Left lobe of liver (tissue), 2 donors: ENCODE data around the gene MTHFR. TPM values are rescaled to one million over a fixed set of nuclear protein-coding genes. Genes with fewer than 3 reads are reported as not detected.

Experiments
- ATAC-seq: fragments of 200-7000 bp; cut with Tn5 transposase; one replicate; pipeline ENCODE4 v1.9.1; 2020; ENCODE audit warnings: mild to moderate bottlenecking, moderate library complexity
- DNase-seq: peaks from one replicate; pipeline ENCODE4 v3.0.0-alpha.2; 2020; ENCODE audit warnings: low spot score
- total RNA-seq: library from RNA; stranded (reverse); gene quantifications from one replicate; pipeline ENCODE4 v1.2.1, GENCODE V29; 2021
- donor health status: DM: no; HTN: no; CAD: no; lungs with moderate emphysema.
- donor health status: DM: no; HTN: yes; CAD: no.

Gene MTHFR
- total RNA-seq, 1 donor from 2014 or later = 14.9 TPM

- DNase-seq = no peak
- no peak for ATAC-seq
Measured at GRCh38 chr1:11799099-11799498, 6.7 kb downstream of the MTHFR start.

GRCh38 chr1:11797525-11798216, 8.1 kb downstream of the MTHFR start:
- peak; percentile 46 for ATAC-seq
- DNase-seq = peak; percentile 51

GRCh38 chr1:11796036-11796828, 9.5 kb downstream of the MTHFR start:
- ATAC-seq = no peak
- no peak for DNase-seq

DNA sequence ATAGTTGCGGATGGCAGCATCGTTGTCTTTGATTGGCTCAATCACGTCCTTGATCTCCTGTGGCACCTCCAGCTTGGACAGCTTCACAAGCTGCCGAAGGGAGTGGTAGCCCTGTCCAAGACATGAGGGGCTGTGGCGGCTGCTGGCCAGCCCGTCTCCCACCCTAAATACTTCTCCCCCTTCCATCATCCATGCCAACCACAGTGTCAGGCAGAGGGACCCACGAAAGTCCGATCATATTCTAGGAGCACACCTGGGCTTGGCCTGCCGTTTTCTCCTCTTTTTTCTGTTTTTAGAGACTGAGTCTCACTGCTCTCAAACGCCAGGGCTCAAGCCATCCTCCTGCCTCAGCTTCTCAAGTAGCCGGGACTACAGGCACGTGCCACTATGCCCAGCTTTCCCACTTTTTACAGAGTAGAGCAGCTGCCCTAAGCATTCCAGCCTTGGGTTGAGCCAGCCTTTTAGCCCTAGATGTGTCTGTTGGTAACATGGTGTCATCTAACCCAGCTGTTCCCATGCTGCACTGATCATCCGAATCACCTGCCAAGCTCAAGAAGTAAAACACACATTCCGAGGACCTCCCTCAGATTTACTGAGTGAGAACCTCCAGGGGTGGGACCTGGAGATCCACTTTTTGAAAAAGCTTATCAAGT, 10.4 kb downstream of the MTHFR start:
- ATAC-seq = no peak
- DNase-seq = no peak

- no peak for ATAC-seq
- DNase-seq = no peak
Measured at GRCh38 chr1:11794446-11795237, 11.1 kb downstream of the MTHFR start.

DNA sequence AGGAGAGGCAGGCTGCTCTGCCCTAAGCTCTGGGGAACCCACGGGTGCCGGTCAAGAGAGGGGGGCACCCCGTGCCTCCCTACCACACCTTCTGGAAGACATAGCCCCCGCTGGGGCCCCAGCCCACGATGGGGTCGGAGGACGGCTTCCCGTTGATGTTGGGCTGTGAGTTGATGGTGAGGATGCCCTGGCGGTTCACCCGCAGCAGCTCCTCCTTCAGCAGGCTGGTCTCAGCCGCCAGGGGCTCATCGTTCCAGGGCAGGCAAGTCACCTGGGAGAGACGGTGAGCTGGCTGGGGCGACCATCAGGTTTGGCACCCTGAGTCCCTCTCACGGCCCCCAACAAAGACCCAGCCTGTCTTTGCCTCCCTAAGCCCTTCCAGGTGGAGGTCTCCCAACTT, 11.9 kb downstream of the MTHFR start:
- ATAC-seq = no peak
- no peak for DNase-seq

GRCh38 chr1:11792106-11792505, 13.7 kb downstream of the MTHFR start:
- no peak for DNase-seq
- no peak for ATAC-seq

DNA sequence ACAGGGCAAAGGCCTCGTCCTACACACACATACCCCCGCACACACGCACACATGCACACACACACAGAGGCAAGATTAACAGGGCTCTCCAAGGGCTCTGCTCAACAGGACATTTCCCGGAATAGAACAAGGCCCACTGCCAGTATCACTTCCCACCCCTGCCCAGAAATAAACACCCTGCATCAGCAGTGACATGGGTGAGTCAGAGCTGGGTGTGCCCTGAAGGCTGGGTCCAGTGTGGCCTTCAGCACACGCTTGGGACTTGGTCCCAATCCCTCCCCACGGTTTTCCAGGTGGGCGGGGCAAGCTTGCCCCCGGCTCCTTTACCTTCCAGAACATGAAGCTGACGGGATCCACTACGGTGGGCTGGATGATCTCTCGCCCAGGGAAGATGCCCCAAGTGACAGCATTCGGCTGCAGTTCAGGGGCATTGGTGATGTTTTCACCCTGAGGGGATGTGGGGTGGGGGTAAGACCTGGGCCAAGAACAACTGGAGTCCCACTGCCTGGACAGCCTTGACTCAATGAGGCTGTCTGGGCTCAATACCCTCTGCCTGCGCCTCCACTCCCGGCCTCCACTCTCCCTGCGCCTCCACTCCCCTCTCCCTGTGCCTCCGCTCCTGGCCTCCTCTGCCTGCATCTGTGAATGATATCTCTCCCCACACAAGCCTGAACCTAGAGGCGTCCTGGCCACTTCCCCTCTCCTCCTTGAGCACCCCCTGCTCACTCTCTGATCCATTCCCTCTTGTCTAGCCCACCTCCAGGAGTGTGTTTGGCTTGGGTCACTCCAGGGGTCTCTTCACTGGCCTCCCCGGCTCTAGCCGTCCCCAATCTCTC, 14.7 kb downstream of the MTHFR start:
- DNase-seq (peak; percentile 68), ATAC-seq (peak; percentile 78)

DNA sequence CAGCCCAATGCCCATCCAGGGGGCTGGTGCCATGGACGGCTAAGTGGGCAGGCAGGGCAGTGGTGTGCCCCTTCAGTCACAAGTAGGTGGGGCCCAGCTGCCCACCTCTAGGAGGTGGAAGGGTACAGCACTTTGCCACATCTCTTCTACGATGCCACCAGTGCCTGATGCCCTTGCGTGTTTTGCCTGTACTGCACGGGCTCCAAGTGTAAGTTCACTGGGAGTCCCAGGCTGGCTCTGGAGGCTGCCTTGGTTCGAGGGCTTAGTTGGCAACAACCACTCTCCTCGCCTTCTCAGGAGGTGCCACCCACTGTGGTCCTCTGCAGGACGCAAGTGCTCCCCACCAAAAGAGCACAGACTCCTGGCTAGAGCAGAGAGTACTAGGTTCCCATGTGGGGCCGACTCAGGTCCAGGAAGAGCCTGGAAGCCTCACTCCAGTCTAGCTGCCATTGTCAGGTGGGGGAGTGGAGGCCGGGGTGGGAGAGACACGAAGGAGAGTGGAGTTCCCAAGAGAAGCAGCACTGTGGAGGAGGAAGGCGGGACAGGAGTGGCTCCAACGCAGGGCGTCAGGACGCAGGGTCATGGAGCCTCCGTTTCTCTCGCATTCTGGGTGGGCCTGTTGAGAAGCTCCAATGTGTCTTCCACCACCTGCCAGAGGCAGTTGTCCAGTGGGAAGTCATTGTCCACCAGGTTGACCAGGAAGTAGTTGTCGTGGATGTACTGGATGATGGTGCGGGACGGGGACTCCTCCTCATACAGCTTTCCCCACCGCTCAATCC, 15.5 kb downstream of the MTHFR start:
- no peak for ATAC-seq
- no peak for DNase-seq

DNA sequence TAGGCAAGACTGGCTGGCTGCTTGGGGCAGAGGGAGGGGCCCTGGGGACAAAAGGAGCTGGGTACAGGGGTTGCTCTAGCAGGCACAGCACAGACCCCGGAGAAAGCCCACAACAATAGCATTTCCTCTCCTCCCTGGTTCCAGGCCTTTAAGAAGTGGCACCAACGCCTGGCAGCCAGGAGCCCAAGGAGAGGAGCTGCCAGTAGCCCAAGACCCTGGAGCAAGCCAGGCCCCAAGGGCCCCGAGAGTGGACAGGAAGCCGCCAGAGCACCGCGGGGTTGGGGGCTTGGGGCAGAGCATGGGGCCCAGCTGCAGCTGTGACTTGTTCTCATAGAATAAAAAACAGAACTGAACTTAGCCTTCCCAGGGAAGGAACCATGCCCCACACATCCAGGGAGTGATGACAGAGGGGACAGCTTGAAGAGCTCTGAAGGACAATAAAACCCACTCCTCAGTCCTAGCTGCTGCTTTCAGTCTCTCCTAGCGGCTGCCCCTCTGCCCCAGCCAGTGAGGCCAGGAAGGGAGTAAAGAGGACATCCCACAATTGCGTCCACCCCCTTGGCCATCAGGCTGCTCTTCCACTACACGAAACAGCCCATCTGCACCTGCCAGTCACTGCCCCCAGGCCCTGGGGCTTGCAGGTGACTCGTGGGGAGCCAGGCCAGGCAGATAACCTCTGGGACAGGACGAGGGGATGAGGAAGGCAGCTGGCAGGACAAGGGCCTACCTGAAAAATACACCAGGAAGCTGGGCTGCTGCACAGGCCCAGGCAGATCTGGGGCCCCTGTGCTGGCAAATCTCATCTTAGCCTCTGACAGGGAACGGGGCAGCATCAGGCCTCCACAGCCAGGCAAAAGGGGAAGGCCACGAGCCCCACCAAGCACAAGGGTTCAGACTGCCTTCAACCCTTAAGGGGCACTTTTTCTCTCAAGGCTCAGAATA, 16.4 kb downstream of the MTHFR start:
- DNase-seq (no peak), ATAC-seq (no peak)

DNA sequence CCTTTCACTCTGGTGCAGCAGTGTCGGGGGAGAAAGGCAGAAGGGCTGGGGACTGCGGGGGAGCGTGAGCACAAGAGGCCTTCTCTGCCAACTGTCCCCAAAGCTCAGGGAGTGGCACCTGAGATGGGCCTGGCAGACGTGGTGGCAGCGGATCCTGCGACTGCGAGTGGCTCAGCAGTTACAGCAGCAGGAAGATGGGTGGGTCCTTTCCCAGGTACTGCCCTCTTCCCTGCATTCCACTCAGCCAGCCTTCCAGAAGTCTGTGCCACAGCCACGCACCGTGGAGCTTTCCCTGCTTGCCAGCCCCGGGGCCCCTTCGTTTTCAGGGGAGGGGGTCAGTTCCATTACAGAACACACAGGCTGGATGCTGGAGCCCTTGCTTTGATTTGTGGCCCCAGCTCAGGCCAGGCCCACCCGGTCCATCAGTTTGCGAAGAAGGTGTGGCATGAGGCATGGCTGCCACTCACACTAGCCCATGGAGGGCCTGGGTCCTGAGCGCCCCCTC, 17.2 kb downstream of the MTHFR start:
- DNase-seq (no peak), ATAC-seq (no peak)

DNA sequence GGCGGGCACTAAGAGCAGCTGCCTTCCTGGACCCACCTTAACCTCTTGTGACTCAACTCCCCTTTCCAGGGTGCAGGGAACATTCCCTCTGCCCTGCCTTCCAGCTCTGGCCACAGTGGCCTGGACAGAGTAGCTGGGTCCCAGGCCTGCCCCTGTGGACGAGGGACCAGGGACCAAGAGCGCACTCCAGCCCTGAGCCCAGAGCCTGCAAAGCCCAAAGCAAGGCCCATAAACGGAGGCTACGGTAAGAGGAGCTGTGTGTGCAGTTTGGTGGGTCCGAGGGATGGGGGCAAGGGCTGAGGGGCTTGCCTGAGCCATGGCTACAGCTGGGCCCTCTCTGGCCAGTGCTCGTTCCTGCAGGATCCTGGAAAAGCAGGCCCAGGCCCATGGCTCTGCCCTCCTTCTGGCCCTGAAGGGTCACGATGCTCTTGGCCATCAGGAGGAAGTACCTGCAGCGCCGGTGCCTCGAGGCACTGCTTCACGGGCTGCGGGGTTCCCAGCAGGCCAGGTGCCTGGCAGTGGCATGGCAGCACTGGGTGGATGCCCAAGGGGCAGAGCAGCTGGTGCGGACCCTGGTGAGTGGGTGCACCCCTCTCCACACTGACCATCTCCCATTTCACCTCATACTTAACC, 17.8 kb downstream of the MTHFR start:
- ATAC-seq (no peak), DNase-seq (no peak)

DNA sequence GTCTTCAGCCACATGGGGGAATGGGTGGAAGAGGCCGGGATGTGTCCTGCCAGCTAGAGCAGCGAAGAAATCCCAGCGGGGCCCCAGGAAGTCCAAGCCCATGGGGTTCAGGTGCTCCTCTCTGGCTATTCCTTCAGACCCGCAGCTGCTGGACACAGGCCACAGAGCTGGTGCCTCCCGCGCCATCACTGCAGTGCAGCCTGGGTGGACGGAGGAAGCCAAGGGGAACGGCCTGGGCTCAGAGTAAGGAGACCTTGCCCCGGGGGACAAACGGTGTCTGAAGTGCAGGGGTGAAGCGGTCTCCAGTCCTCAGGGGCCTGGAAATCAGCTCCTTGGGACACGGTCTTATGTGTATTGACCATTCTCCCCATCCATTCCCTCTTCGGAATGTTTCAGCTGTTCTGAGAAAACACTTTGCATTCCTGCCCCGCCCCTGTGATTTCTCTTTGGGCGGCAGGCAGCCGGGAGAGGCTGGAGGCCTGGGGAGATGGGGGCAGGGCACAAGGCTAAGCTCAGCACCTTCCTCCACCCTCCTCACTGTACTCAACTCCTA, 18.4 kb downstream of the MTHFR start:
- DNase-seq = no peak
- peak; percentile 7 for ATAC-seq

GRCh38 chr1:11786168-11786567, 19.6 kb downstream of the MTHFR start:
- DNase-seq (no peak), ATAC-seq (no peak)

DNA sequence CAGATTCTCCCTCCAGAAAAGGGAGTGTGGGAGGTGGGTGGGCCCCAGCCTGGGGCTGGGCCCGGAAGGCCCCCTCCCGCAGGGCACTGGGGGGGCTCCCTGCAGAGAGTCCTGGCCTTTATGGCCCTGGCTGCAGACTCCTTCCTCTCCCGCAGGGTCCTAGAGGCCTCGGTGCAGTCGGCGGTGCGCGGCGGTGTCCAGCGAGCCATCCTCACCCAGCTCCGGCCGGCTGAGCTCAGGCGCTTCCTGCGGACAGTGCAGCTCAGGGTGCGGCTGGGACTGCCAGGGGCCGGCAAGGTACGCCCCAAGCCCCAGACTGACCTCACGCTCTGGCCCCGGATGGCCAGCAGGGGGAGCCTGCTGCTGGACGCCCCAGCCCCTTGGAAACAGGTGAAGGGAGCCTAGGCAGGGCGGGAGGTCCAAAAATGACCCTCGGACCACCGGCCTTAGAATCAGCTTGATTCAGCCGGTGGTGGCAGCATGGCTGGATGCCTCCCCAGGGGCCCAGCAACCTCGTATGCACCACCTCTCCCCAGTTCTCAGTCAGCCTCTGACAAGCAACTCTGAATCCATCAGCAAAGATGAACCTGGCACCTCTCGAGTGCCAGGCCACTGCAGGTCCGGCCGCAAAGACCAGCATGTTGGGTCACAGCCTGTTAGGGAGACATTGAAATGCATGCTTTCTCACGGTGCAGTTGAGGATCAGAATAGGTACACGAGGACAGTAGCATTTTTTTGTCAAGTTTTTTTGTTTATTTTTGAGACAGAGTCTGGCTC, 20.6 kb downstream of the MTHFR start:
- DNase-seq = peak; percentile 68
- peak; percentile 84 for ATAC-seq

DNA sequence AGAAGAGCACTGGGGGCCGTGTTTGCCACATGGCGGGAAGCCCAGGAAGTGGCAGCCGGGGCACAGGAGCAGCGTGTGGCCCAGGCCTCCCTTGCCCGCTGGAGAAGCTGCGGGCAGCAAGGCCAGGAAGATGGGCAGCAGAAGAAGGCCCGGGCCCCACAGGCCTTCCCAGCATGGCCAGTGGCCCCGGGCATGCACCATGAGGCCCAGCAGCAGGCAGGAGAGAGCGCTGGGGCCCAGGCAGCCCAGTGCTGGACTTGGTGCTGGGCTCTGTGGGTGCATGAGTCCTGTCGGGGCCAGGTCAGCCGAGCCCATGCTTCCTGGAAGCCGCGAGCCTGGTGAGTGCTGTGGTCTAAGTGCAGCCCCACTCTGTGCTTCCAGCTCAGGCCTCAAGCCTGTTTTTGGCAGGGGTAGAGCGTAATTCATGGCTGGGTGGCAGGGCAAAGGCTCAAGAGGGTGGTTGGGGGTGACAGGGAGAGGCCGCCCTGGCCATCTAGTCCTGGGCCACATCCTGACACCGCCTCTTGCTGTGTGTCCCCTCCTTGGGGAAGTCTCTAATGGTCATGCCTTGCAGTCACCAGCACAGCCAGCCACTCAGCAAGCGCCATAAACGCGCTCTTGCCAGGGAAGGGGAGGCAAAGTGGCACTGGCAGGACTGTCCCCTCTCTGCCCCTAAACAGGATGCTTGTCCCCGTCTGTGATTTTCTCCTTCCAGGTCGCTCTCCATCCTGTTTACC, 21.3 kb downstream of the MTHFR start:
- peak; percentile 3 for ATAC-seq
- DNase-seq = no peak
